RWPE2 (cell line): ENCODE results near the gene FBXL17.

Experiments
- ATAC-seq: fragments of 200-7000 bp; cut with Tn5 transposase; 3 replicates; pipeline ENCODE4 v1.9.1; 2021; ENCODE audit warnings: low read depth
- DNase-seq: peaks from one replicate; pipeline ENCODE4 v3.0.0-alpha.2; 2020; ENCODE audit warnings: low spot score
- H3K27ac ChIP-seq: fragments of 450-650 bp; 2 replicates; pipeline ENCODE4 v1.5.1; 2017; ENCODE audit warnings: mild to moderate bottlenecking; ENCODE audit not compliant: poor library complexity, severe bottlenecking
- H3K27me3 ChIP-seq: fragments of 250-450 bp; sonication (Bioruptor Pico); 2 replicates; pipeline ENCODE4 v1.5.1; 2021; ENCODE audit warnings: mild to moderate bottlenecking, moderate library complexity; ENCODE audit not compliant: insufficient read depth, poor library complexity, severe bottlenecking
- H3K36me3 ChIP-seq: fragments of 250-450 bp; sonication (Bioruptor Pico); 2 replicates; pipeline ENCODE4 v1.5.1; 2020; ENCODE audit warnings: low read depth, mild to moderate bottlenecking, moderate library complexity
- H3K4me1 ChIP-seq: fragments of 250-450 bp; sonication (Bioruptor Pico); 2 replicates; pipeline ENCODE4 v1.5.1; 2021; ENCODE audit warnings: mild to moderate bottlenecking, moderate library complexity; ENCODE audit not compliant: insufficient read depth, poor library complexity, severe bottlenecking
- H3K4me3 ChIP-seq: fragments of 250-450 bp; sonication (Bioruptor Pico); 2 replicates; pipeline ENCODE4 v1.5.1; 2021; ENCODE audit warnings: mild to moderate bottlenecking, moderate library complexity; ENCODE audit not compliant: severe bottlenecking
- H3K9me3 ChIP-seq: fragments of 250-450 bp; sonication (Bioruptor Pico); 2 replicates; pipeline ENCODE4 v1.5.1; 2021; ENCODE audit warnings: mild to moderate bottlenecking, moderate library complexity; ENCODE audit not compliant: severe bottlenecking
- CTCF ChIP-seq: fragments of 450-650 bp; IDR thresholded peaks from one replicate; pipeline ENCODE4 v1.5.1; 2017; ENCODE audit warnings: mild to moderate bottlenecking, moderate library complexity; ENCODE audit not compliant: poor library complexity, severe bottlenecking

FBXL17 gene

GRCh38 chr5:108094800-108095199 is 287.1 kb downstream of the FBXL17 start:
- TF ChIP-seq CTCF = no peak
- Histone ChIP-seq H3K36me3 (no peaks in the 10 kb centered on the region), H3K27me3 (no peaks in the 10 kb centered on the region), H3K4me1 (no peaks in the 10 kb centered on the region), H3K9me3 (no peaks in the 10 kb centered on the region), H3K4me3 (no peak overlapping the region), H3K27ac (no peak overlapping the region)
- DNase-seq (no peak), ATAC-seq (no peak)

GRCh38 chr5:108093186-108093585 is 288.7 kb downstream of the FBXL17 start:
- Histone ChIP-seq H3K27ac (no peak overlapping the region), H3K9me3 (no peaks in the 10 kb centered on the region), H3K27me3 (no peaks in the 10 kb centered on the region), H3K36me3 (no peaks in the 10 kb centered on the region), H3K4me3 (no peak overlapping the region), H3K4me1 (no peaks in the 10 kb centered on the region)
- peak; percentile 67 for TF ChIP-seq CTCF
- ATAC-seq (0 out of 3 replicates have a peak, but pooled peaks have one; percentile 42), DNase-seq (no peak)

GRCh38 chr5:108090946-108091345 is 291.0 kb downstream of the FBXL17 start:
- Histone ChIP-seq H3K27ac (no peak overlapping the region), H3K4me3 (no peak overlapping the region), H3K27me3 (no peaks in the 10 kb centered on the region), H3K9me3 (no peaks in the 10 kb centered on the region), H3K4me1 (no peaks in the 10 kb centered on the region), H3K36me3 (no peaks in the 10 kb centered on the region)
- no peak for ATAC-seq
- no peak for TF ChIP-seq CTCF
- no peak for DNase-seq

- no peaks in the 10 kb centered on the region for H3K36me3 ChIP-seq
- no peak overlapping the region for H3K27ac ChIP-seq
- DNase-seq (no peak), ATAC-seq (peak; percentile 54; the same call in 2 of the 3 replicates)
- no peaks in the 10 kb centered on the region for H3K4me1 ChIP-seq
- no peaks in the 10 kb centered on the region for H3K9me3 ChIP-seq
- no peak overlapping the region for H3K4me3 ChIP-seq
- no peaks in the 10 kb centered on the region for H3K27me3 ChIP-seq
- no peak for TF ChIP-seq CTCF
These were observed 297.8 kb downstream of the FBXL17 start for GRCh38 chr5:108084105-108084504.

GRCh38 chr5:108083232-108083631 is 298.7 kb downstream of the FBXL17 start:
- Histone ChIP-seq H3K27me3 (no peaks in the 10 kb centered on the region), H3K9me3 (no peaks in the 10 kb centered on the region), H3K36me3 (no peaks in the 10 kb centered on the region), H3K4me1 (no peaks in the 10 kb centered on the region), H3K4me3 (no peak overlapping the region), H3K27ac (no peak overlapping the region)
- ATAC-seq (no peak), DNase-seq (no peak)
- no peak for TF ChIP-seq CTCF
